Measurements from ENCODE around the gene LIMCH1.
"Not testable (repeated sequence)": the region's sequence is repeated elsewhere in the genome, so short reads cannot be mapped to it uniquely, and the experiment has no call there.

Gene LIMCH1

DNA sequence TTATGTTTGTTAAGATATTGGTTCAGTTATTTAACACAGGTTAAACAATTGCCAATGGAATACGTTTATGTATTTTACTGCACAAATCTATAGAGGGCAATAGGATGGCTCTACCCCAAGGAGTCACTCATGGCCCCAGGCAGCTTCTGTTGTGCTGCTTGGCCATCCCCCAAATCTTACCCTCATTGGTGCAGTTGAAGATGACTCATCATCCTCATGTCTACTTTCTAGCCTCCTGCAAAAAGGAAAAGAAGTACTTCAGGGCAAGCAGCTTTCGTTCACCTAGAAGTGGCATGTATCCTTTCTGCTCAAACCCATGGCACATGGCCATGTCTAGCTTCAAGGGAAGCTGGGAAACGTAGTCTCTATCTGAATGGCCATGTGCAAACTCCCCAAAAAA lies 196.4 kb downstream of the LIMCH1 start:
- no peak for DNase-seq (ENCODE audit: low read depth)

DNA sequence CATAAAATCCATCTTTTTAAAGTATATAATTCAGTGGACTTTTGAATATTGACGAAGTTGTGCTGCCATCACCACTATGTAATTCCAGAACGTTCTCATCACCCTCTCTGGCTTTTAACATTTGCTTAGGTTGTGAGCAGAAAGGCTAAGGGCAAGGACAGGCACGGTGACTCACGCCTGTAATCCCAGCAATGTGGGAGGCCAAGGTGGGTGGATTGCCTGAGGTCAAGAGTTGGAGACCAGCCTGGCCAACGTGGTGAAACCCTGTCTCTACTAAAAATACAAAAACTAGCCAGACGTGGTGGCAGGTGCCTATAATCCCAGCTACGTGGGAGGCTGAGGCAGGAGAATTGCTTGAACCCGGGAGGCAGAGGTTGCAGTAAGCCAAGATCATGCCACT lies 199.5 kb downstream of the LIMCH1 start:
- DNase-seq (ENCODE audit: low read depth), result not testable (repeated sequence)

DNA sequence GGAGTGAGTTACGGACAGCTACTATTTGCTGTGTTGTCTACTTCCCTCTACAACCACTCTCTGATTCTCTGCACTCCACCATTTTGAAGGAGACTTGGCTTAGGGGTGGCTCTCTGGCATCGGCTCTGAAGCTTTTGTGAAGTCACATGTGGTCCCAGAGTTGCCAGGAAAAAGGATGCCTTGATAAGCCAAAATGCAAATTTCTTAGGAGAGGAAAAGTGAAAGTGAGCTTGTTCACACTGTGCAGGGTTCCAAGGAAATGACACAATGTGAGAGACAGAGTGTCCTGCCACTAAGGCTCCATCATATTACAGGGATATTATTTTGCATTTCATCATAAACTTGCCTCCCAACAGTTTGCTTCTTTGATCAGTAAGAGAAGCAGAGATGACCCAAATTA lies 203.4 kb downstream of the LIMCH1 start:
- no peak for DNase-seq (ENCODE audit: low read depth)

GRCh38 chr4:41744572-41745291 lies 206.8 kb downstream of the LIMCH1 start:
- DNase-seq (ENCODE audit: low read depth), result no peak

DNA sequence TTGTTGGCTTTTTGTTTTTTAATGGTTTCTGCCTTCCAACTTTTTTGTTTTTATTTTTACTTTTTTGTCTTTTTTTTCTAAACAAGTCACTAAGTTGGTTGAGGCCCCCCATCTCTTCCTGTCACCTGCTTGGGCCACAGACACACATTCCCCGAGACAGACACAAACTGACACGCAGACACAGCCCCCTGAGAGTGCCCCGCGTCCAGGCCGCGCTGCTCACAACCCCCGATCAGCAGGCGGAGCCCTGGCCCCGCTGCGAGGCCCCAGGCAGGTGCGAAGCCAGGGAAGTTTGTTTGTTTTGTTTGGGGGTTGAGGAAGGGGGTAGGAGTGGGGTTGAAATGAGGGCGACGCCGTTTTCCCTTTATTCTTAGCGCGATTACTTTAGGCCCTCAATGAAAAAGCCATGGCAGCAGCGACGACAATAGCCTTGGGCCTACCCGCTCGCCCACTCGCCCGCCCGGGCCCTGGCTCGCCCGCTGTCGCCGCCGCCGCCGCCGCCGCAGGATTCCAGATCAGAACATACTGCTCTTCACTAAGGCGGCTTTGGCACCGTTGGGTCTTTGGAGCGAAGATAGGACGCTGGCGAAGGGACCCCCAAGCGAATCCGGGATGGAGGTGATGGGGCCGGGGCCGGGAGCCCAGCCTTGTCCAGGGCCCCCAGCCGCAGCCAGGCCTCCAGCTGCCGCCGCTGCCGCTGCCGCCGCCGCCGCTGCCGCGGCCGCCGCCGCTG lies 207.5 kb downstream of the LIMCH1 start:
- no peak for DNase-seq (ENCODE audit: low read depth)

DNA sequence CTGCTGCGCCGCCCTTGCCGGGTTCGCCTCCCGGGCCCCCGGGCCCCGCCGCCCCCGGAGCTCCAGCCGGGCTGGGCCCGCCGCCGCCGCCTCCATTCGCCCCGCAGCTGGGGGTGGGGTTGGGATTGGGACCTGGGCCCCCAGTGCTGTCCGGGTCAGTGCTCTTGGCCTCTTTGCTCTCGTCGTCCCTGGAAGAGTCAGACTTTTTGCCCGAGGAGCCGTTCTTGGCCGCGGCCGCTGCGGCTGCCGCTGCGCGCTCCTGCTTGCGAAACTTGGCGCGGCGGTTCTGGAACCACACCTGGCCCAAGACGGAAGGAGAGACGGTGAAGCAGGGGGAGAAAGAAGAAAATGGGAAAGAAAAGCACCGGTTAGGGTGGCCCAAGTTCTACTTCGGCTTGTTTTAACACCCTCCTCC lies 208.1 kb downstream of the LIMCH1 start:
- no peak for DNase-seq (ENCODE audit: low read depth)

- no peak for DNase-seq (ENCODE audit: low read depth)
Measured at GRCh38 chr4:41746440-41747229, 208.7 kb downstream of the LIMCH1 start.

- DNase-seq (ENCODE audit: low read depth), result no peak
Measured at GRCh38 chr4:41747230-41748055, 209.5 kb downstream of the LIMCH1 start.

- no peak for DNase-seq (ENCODE audit: low read depth)
Measured at GRCh38 chr4:41748074-41748570, 210.2 kb downstream of the LIMCH1 start.

- DNase-seq (ENCODE audit: low read depth), result no peak
Measured at GRCh38 chr4:41748571-41749475, 210.9 kb downstream of the LIMCH1 start, which contains the start of gene PHOX2B. TSS of gene PHOX2B (minus strand) at chr4:41748725. CDS start at chr4:41748610, 115 bp downstream.

GRCh38 chr4:41749631-41750039 lies 211.7 kb downstream of the LIMCH1 start:
- DNase-seq (ENCODE audit: low read depth), result no peak
